Stimulated activated CD8-positive, alpha-beta memory T cell treated with anti-CD3 and anti-CD28 coated beads, Interleukin-15, amount 100 ng/mL, for 24 hours (primary cell): ENCODE results near the gene GLI2.

ENCODE experiments used
- DNase-seq: peaks from one replicate; pipeline ENCODE4 v3.0.0-alpha.2; 2020; ENCODE audit warnings: low read depth

GLI2 gene

GRCh38 chr2:120759543-120760331 lies 24.1 kb downstream of the GLI2 start:
- DNase-seq = no peak

- DNase-seq = no peak
Observed at GRCh38 chr2:120760446-120761135, 24.9 kb downstream of the GLI2 start.

- DNase-seq = no peak
Observed at GRCh38 chr2:120761164-120761861, 25.6 kb downstream of the GLI2 start.

- no peak for DNase-seq
Observed at GRCh38 chr2:120761911-120762310, 26.2 kb downstream of the GLI2 start.

GRCh38 chr2:120762341-120763061 lies 26.8 kb downstream of the GLI2 start:
- DNase-seq = no peak

- no peak for DNase-seq
Observed at GRCh38 chr2:120763508-120763907, 27.8 kb downstream of the GLI2 start.

GRCh38 chr2:120763931-120764330 lies 28.3 kb downstream of the GLI2 start:
- DNase-seq = no peak

- DNase-seq = no peak
Observed at GRCh38 chr2:120764492-120764891, 28.8 kb downstream of the GLI2 start.

- no peak for DNase-seq
Observed at GRCh38 chr2:120764991-120765677, 29.5 kb downstream of the GLI2 start.

GRCh38 chr2:120765678-120766469 lies 30.2 kb downstream of the GLI2 start:
- no peak for DNase-seq

- no peak for DNase-seq
Observed at GRCh38 chr2:120766470-120767351, 31.0 kb downstream of the GLI2 start.

GRCh38 chr2:120767486-120768005 lies 31.9 kb downstream of the GLI2 start:
- no peak for DNase-seq

- DNase-seq = no peak
Observed at GRCh38 chr2:120768112-120769048, 32.7 kb downstream of the GLI2 start.

GRCh38 chr2:120769076-120769786 lies 33.6 kb downstream of the GLI2 start:
- DNase-seq = no peak

- DNase-seq = no peak
Observed at GRCh38 chr2:120769787-120770120, 34.1 kb downstream of the GLI2 start.

GRCh38 chr2:120770176-120770575 lies 34.5 kb downstream of the GLI2 start:
- no peak for DNase-seq

GRCh38 chr2:120770641-120771040 lies 35.0 kb downstream of the GLI2 start:
- DNase-seq = no peak
